Neural crest cell (in vitro differentiated cells): ENCODE measurements around the gene COPG2. TPM values are rescaled to one million over a fixed set of nuclear protein-coding genes. Genes with fewer than 3 reads are reported as not detected.

Experiments used
- DNase-seq: peaks from one replicate; pipeline ENCODE4 v3.0.0; 2021; ENCODE audit warnings: low read depth, mixed read lengths, low spot score
- H3K27ac Mint-ChIP-seq: one replicate; pipeline ENCODE4 v1.8.0; 2021; ENCODE audit warnings: mild to moderate bottlenecking, mixed read lengths; ENCODE audit not compliant: unreplicated experiment
- H3K27me3 Mint-ChIP-seq: 2 replicates; pipeline ENCODE4 v1.8.0; 2021; ENCODE audit warnings: low read depth, mild to moderate bottlenecking, mixed read lengths
- H3K36me3 Mint-ChIP-seq: 2 replicates; pipeline ENCODE4 v1.8.0; 2021; ENCODE audit warnings: low read depth, mild to moderate bottlenecking, mixed read lengths
- H3K4me1 Mint-ChIP-seq: 2 replicates; pipeline ENCODE4 v1.8.0; 2021; ENCODE audit warnings: mixed read lengths
- H3K4me3 Mint-ChIP-seq: one replicate; pipeline ENCODE4 v1.8.0; 2021; ENCODE audit warnings: mild to moderate bottlenecking, mixed read lengths
- H3K9me3 Mint-ChIP-seq: 2 replicates; pipeline ENCODE4 v1.8.0; 2021; ENCODE audit warnings: mixed read lengths
- total RNA-seq: library from RNA; stranded (reverse); gene quantifications from 2 replicates; pipeline ENCODE4 v1.2.1, GENCODE V29; 2021
- TF ChIP-seq, protein P1 (sequence below): fragments of 200-600 bp; sonication (generic); conservative IDR thresholded peaks from 2 replicates; pipeline ENCODE4 v1.5.0; 2021; ENCODE audit warnings: antibody characterized with exemption, mild to moderate bottlenecking

COPG2 gene
- total RNA-seq, 1 donor from 2014 or later, result 62.7 TPM

DNA sequence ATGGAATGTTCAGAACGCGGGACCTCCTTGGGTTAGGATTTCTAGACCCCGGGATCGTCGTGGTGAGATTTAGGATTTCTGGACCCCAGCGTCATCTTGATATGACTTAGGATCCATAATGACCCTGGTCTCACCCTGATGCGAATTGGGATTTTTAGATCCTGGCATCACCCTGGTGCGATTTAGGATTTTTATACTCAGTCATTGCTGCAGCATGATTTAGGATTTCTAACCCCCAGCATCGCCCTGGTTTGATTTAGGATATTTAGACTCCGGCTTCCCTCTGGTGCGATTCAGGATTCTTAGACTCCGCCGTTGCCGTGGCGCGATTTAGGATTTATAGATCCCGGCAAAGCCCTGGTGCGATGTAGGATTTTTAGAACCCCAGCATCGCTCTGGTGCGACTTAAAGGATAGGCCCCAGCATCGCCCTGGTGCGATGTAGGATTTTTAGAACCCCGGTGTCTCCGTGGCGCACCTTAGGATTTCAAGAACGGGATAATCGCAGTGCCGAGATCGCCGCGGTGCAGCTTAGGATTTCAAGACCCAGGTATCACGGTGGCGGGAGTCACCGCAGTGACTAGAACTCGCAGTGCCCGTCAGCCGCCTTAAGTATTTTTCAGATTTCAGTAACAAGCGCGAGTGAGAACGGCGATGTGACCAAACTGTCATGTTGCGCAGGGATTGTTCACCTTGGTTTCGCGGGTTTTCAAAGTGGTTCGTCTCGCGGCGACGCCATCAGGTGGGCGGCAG, 175.8 kb downstream of the COPG2 start:
- TF ChIP-seq, protein P1, sequence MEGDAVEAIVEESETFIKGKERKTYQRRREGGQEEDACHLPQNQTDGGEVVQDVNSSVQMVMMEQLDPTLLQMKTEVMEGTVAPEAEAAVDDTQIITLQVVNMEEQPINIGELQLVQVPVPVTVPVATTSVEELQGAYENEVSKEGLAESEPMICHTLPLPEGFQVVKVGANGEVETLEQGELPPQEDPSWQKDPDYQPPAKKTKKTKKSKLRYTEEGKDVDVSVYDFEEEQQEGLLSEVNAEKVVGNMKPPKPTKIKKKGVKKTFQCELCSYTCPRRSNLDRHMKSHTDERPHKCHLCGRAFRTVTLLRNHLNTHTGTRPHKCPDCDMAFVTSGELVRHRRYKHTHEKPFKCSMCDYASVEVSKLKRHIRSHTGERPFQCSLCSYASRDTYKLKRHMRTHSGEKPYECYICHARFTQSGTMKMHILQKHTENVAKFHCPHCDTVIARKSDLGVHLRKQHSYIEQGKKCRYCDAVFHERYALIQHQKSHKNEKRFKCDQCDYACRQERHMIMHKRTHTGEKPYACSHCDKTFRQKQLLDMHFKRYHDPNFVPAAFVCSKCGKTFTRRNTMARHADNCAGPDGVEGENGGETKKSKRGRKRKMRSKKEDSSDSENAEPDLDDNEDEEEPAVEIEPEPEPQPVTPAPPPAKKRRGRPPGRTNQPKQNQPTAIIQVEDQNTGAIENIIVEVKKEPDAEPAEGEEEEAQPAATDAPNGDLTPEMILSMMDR, result no peak
- H3K9me3 Mint-ChIP-seq, result no peaks in the 10 kb centered on the region

DNA sequence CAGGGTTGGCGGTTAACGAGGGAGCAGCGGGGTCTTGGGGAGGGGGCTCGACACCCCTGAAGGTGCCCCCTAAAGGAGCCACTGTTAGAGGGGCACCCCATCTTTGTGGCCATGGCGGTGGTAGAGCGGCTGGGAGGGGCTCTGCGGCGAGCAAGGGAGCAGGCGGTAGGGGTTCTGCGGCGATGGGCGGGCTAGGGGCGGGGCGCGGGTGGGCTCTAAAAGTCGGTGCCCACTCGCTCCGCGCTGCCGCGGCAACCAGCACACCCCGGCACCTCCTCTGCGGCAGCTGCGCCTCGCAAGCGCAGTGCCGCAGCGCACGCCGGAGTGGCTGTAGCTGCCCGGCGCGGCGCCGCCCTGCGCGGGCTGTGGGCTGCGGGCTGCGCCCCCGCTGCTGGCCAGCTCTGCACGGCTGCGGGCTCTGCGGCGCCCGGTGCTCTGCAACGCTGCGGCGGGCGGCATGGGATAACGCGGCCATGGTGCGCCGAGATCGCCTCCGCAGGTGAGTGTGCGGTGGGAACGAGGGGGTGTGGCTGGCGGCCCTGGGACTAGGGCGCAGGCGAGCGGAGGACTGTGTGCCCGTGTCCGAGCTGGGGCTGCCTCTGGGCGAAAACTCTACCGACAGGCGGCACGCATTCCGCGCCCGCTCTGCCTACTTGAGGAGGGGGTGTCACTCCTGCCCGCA, 176.6 kb downstream of the COPG2 start, which contains the start of gene MEST:
MEST (plus strand) TSS at position 245 of the 682 bp plus-strand sequence; CDS start at position 474, 229 bp downstream.
- Mint-ChIP-seq H3K9me3 (no peaks in the 10 kb centered on the region), H3K36me3 (peaks cover 20% of the 10 kb centered on the region), H3K4me3 (peak within 1 kb of the TSS; percentile 93), H3K27ac (peak within 1 kb of the TSS; percentile 93), H3K4me1 (peaks cover 60% of the 10 kb centered on the region), H3K27me3 (no peaks in the 10 kb centered on the region)
- DNase-seq, result peak; percentile 20
- TF ChIP-seq, protein P1, result no peak

More for the DNA sequence above, 175.8 kb downstream of the COPG2 start:
- peak overlapping the region; percentile 83 for H3K27ac Mint-ChIP-seq
- H3K36me3 Mint-ChIP-seq, result peaks cover 24% of the 10 kb centered on the region
- H3K27me3 Mint-ChIP-seq, result no peaks in the 10 kb centered on the region
- peaks cover 57% of the 10 kb centered on the region for H3K4me1 Mint-ChIP-seq
- H3K4me3 Mint-ChIP-seq, result peak overlapping the region; percentile 93
- no peak for DNase-seq

DNA sequence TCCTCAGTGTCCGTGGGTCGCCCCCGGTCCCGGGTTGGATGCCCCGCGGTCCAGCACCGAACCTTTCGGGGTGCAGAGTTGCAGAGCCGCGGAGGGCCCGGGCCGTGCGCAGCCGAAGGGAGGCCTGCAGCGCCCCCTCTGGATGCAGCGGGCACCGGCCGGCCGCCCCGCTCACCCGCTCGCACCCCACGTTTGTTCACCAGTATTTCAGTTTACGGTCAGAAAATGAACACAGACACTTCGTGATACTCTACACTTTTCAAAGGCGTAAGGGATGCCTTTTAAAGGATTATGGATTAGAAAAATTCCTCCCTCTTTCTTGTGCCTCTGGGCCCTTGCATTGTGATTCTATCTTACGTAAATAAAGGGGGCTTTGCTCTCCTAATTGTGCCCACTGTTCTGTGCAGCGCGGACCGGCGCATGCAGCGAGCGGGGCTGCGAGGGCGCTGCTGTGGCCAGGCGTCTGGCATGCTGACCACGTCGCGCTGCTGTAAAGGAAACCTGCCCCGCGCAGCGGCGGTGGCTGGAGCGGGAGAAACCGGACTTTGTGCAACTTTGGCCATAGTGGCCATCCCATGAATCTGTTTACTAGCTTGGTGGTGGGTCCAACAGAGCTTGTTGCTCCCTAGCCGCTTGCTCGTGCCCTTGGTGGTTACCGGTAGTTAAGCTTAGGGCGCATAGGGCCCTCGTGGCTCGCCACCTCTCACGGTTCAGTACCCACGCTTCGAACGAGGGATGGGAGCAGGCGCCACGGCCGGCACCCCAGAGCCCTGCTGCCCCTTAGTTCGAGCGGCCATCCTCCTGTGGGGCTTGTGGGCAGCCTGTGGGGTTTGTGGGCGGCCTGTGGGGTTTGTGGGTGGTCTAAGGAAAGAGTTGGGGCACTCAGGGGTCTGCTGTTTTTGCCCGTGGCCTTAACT, 177.4 kb downstream of the COPG2 start:
- no peaks in the 10 kb centered on the region for H3K27me3 Mint-ChIP-seq
- peaks cover 20% of the 10 kb centered on the region for H3K36me3 Mint-ChIP-seq
- DNase-seq, result peak; percentile 58
- peaks cover 65% of the 10 kb centered on the region for H3K4me1 Mint-ChIP-seq
- H3K27ac Mint-ChIP-seq, result peak overlapping the region; percentile 93
- TF ChIP-seq, protein P1, result peak; percentile 77
- H3K4me3 Mint-ChIP-seq, result peak overlapping the region; percentile 93
- no peaks in the 10 kb centered on the region for H3K9me3 Mint-ChIP-seq

DNA sequence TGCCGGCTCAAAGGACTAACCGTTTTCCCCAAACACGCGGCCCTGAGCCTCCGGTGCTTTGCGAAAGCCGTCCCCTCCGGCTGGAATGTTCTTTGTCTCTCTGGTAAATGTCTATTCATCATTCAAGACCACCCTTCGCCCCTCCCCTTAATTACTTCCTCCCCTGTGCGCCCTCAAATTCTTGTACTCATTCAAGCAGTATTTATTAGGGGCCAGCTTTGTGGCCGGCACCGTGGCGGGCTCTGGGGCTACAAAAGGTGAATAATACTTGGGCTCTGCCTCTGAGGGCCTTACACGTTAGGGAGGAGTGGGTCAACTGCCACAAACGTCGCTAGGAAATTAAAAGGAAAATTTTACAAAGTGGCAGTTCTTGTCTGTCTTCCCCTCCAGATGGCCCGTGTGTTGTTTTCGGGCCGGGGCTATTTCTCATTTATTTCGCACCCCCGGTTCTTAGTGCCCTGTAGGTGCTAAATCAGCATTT, 178.2 kb downstream of the COPG2 start:
- Mint-ChIP-seq H3K27me3 (peaks cover 5% of the 10 kb centered on the region), H3K27ac (peak overlapping the region; percentile 97), H3K4me1 (peaks cover 73% of the 10 kb centered on the region), H3K36me3 (peaks cover 20% of the 10 kb centered on the region), H3K9me3 (peaks cover 3% of the 10 kb centered on the region), H3K4me3 (peak overlapping the region; percentile 93)
- TF ChIP-seq, protein P1, result no peak
- peak; percentile 41 for DNase-seq
